NCI-H524 (cell line): ENCODE measurements around the gene ATOH1.

Source experiments
- DNase-seq, 2 experiments: peaks; one replicate each; lab custom pipeline; 2025; lab: John Stamatoyannopoulos, UW

Gene ATOH1

DNA sequence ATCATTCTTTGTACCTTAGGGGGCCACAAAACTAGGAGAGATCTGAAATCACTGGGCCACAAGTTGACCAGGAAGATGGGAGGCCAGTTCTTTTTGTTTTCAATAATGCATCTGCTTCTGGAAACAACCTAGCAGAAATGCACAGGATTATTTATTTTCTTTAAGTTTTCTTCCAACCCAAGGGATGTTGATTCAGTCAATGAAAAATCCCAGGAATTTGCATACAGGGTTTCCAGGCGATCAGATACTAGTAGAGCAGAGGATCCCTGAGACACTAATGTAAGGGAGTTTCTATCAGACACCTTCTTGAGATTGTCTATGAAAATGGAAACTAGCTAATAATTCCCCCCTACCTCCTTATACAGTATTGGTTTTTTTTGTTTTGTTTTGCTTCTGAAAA is 7.4 kb downstream of the ATOH1 start:
- no peak for DNase-seq

GRCh38 chr4:93839704-93840103 is 11.2 kb downstream of the ATOH1 start:
- DNase-seq, result no peak

GRCh38 chr4:93841803-93842345 is 13.3 kb downstream of the ATOH1 start:
- no peak for DNase-seq

DNA sequence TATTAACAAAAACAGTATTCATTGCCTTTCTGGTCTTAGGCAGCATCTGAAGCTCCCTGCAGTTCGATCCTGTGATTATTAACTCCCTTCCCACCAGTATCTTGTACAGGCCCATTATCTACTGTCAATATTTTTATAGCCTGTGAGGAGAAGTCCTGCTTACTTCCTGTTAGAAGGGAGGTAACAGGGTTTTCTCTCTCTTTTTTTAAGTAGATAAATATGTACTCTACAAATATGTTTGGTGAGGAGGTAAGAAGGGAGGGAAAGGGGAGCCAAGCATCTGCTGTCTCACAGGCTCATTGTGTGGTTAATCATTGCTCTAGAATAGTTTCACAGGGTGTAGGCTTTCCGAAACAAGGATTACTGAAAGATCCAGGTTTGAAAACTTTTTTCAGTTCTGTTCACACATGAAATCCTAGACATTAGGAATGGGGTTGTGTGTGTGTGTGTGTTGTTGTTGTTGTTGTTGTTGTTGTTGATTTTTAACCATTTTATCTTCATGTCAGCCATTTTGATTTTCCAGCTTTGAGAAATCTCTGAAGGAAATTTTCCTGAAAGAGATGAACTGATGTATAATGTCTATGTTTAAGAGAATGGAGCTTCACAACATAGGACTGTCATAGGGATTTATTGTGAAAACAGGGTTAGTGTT is 14.2 kb downstream of the ATOH1 start:
- DNase-seq, result no peak

DNA sequence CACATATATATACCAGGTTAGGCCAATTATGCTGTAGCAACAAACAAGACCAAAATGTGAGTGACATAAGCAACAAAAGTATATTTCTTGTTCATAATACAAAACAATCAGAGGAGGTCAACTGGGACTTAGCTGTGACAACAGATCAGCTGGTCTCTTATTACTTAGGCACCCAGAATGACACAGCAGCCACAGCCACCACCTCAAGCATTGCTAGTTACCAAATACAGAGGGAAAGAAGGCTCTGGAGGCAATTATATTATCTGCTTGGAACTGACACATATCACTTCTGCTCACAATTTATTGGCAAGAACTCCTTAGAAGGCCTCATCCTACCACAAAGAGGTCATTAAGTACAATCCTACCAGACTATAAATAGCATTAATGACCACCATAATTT is 15.2 kb downstream of the ATOH1 start:
- no peak for DNase-seq

DNA sequence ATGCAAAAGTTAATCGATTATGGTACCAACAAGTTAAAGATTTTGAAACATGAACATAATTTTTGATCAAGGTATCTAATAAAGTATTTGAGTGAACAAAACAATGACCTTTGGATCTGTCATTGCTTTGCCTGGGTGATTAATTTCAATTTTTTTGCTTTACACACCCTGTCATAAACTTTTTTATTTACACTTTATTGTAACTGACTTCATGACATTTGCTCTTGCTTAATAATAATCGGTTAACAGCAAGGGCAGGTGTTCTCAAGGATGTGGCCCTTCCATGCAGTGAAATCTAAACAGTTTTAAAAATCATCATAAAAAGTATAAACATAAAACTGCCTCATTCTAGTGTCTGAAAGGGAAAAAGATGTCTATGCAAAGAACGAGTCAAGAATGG is 24.1 kb downstream of the ATOH1 start:
- DNase-seq, result no peak

- DNase-seq, result no peak
These were observed 27.4 kb downstream of the ATOH1 start for GRCh38 chr4:93855926-93856325.

- DNase-seq, result no peak
These were observed 37.1 kb downstream of the ATOH1 start for GRCh38 chr4:93865650-93866049.

- no peak for DNase-seq
These were observed 39.0 kb downstream of the ATOH1 start for GRCh38 chr4:93867416-93868001.

DNA sequence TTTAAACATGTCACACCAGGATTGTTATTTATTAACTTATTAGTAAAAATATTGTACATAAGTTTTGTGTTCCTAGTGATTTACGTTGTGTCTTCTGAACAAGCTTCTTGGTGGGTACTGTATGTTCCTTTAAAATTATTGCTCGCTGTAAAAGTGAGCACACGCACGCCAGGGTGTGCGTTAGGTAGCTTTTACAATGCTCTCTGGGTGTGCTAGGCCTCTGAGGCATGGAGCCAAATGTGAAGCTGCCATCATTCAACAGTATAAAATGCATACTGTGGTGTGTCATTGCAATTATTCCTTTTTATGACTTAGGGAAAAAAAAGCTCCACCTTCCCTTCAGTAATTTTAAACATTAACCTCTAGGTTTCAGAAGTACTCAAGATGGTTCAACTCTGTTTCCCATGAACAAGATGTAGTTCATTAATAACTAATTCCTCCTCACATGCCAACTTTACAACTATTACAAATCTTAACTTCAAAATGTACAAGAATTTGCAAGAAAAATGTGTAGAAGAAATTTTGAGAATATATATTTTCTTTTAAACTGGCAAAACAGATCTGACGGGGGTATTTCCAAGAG is 42.4 kb downstream of the ATOH1 start:
- DNase-seq, result no peak

DNA sequence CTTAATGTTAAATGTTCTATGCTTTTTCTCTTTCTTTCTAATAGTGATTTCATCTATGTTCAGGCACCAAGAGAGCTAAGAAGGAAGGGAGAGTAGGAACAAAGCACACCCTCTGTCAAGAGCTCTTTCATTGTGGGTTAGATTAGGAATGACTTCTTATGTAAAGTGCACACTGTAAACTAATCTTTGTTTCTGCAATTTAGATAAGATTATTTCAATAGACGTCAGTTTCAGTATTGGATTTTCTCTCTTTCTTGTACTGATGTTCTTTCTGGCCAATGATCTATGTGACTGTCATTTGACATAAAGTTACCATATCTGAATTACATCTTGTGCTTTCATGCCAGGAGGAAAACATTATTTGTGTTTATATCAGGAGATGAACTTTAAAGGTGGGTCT is 48.2 kb downstream of the ATOH1 start:
- DNase-seq, result no peak

- no peak for DNase-seq
These were observed 50.0 kb downstream of the ATOH1 start for GRCh38 chr4:93878566-93878965.

GRCh38 chr4:93879919-93880318 is 51.4 kb downstream of the ATOH1 start:
- no peak for DNase-seq
